BJ (cell line): Measurements from ENCODE around the gene DENND5B. TPM values are rescaled to one million over a fixed set of nuclear protein-coding genes. Genes with fewer than 3 reads are reported as not detected.

Experiments
- CTCF ChIA-PET: fragments of 350-600 bp; formaldehyde crosslinking; extraction: SDS; loops from one replicate; lab custom pipeline; 2021; ENCODE audit warnings: antibody characterized with exemption, inconsistent platforms; lab: Yijun Ruan, JAX
- POLR2A ChIA-PET: fragments of 300-600 bp; sonication (Branson Sonifier 250); formaldehyde crosslinking; extraction: SDS; loops from one replicate; lab custom pipeline; 2021; ENCODE audit warnings: antibody characterized with exemption; lab: Charles Lee
- DNase-seq: peaks from one replicate; pipeline ENCODE4 v3.0.0-alpha.2; 2011; ENCODE audit warnings: low read depth
- H3K27me3 ChIP-seq: 2 replicates; pipeline ENCODE4 v1.6.0; 2011; ENCODE audit warnings: low read length; ENCODE audit not compliant: control insufficient read depth, insufficient read depth
- H3K36me3 ChIP-seq: 2 replicates; pipeline ENCODE4 v1.5.1; 2011; ENCODE audit warnings: low read length; ENCODE audit not compliant: control insufficient read depth, insufficient read depth
- H3K4me3 ChIP-seq: 2 replicates; pipeline ENCODE4 v1.5.1; 2011; ENCODE audit warnings: low read depth, mild to moderate bottlenecking, control low read depth, low read length
- polyA plus RNA-seq: library from polyadenylated mRNA; depleted of rRNA; stranded (reverse); fragments of >200 nt; gene quantifications from 2 replicates; pipeline ENCODE4 v1.2.3, GENCODE V29; 2011
- TF ChIP-seq, protein P1 (sequence below): IDR thresholded peaks from 2 replicates; pipeline ENCODE4 v1.5.1; 2011; ENCODE audit warnings: low read depth, mild to moderate bottlenecking, control low read depth, inconsistent platforms, low read length, moderate library complexity; ENCODE audit not compliant: insufficient read depth

Gene DENND5B
- polyA plus RNA-seq, 1 experiment: 5.4 TPM

DNA sequence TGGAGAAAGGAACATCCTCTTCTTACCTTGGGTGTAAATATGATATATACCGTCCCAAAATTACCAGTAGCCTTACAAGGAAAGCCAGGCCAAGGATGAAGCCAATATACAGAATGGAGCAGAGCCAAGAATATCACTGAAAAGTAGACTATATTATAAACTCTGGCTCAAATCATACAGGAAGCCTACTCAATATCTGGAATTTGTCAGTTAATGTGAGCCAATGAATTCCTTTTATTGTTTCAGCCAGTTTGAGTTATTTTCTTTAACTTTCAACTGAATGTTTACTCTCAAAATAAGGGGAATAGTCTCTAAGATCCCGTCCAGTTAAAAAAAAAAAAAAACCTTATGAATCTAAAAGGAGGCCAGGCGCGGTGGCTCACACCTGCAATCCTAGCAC, 9.8 kb upstream of the DENND5B start:
- POLR2A ChIA-PET: no interaction called here
- H3K36me3 ChIP-seq: no peaks in the 10 kb centered on the region
- no peak for DNase-seq
- no peaks in the 10 kb centered on the region for H3K27me3 ChIP-seq
- CTCF ChIA-PET: no interaction called here
- no peak overlapping the region for H3K4me3 ChIP-seq
- TF ChIP-seq, protein P1, sequence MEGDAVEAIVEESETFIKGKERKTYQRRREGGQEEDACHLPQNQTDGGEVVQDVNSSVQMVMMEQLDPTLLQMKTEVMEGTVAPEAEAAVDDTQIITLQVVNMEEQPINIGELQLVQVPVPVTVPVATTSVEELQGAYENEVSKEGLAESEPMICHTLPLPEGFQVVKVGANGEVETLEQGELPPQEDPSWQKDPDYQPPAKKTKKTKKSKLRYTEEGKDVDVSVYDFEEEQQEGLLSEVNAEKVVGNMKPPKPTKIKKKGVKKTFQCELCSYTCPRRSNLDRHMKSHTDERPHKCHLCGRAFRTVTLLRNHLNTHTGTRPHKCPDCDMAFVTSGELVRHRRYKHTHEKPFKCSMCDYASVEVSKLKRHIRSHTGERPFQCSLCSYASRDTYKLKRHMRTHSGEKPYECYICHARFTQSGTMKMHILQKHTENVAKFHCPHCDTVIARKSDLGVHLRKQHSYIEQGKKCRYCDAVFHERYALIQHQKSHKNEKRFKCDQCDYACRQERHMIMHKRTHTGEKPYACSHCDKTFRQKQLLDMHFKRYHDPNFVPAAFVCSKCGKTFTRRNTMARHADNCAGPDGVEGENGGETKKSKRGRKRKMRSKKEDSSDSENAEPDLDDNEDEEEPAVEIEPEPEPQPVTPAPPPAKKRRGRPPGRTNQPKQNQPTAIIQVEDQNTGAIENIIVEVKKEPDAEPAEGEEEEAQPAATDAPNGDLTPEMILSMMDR: no peak

DNA sequence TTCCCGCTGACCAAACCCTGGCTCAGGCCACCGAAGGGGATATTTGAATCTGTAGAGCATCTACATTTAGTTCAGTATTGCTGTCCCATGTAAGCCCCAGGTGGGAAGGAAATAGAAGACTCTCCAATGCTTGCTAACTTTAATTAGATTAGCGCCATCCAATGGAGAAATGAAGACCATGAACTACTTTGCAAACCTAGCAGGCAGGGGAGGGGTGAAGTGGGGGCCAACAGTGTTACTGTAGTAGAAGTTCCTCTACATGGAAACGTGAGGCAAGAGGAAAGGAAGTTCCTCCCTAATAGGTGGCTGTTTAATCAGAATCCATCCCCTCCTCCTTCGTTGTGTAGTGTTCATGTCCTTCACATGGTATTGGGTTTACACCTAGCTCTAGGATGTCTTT, 9.3 kb upstream of the DENND5B start:
- no peak for DNase-seq
- TF ChIP-seq, protein P1: no peak
- no peaks in the 10 kb centered on the region for H3K36me3 ChIP-seq
- H3K4me3 ChIP-seq: no peak overlapping the region
- no peaks in the 10 kb centered on the region for H3K27me3 ChIP-seq
- ChIA-PET CTCF (no interaction called here), POLR2A (interaction anchor here (0.6 kb wide), 1 partner anchor 9 kb away, joined by 3 read pairs; the partner anchor contains the start of gene DENND5B)

DNA sequence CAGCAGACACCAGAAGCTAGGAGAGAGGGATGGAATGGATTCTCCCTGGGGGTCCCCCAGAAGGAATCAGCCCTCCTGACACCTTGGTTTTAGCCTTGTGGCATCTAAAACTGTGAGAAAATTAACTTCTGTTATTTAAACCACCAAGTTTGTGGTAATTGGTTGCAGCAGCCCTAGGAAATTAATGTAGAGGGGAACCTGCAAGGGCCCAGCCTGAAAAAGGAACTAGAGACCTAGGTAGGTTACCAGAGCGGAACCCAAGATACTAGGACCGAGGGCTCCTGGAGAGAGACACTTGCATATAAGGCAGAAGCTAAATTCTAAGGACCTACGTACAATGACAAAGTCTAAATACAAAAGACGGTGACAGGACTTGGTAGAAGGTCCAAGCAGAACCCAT, 8.1 kb upstream of the DENND5B start:
- no peak for DNase-seq
- H3K36me3 ChIP-seq: no peaks in the 10 kb centered on the region
- TF ChIP-seq, protein P1: no peak
- POLR2A ChIA-PET: no interaction called here
- H3K27me3 ChIP-seq: no peaks in the 10 kb centered on the region
- CTCF ChIA-PET: no interaction called here
- H3K4me3 ChIP-seq: no peak overlapping the region

DNA sequence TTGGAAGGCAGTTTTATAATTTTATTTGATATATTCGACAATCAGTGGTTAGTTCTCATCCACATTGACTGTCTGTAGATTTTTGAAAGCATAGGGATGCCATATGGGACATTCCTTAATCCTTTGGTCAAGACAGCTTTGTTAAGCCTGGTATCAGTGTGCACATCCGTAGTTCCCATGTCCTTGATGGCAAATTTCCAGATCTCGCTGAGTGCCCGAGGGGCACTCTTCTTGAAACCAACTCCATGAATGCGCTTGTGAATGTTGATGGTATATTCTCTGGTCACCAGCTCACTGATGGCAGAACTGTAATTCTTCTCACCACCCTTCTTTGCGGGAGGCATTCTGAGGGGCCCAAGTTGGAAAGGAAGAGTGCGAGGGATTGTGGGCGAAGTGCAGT, 6.1 kb upstream of the DENND5B start:
- no peaks in the 10 kb centered on the region for H3K36me3 ChIP-seq
- TF ChIP-seq, protein P1: no peak
- no peaks in the 10 kb centered on the region for H3K27me3 ChIP-seq
- ChIA-PET POLR2A (no interaction called here), CTCF (interaction anchor here (0.8 kb wide), 1 partner anchor 194 kb away, joined by 3 read pairs; no protein-coding TSS in a partner anchor)
- H3K4me3 ChIP-seq: no peak overlapping the region
- DNase-seq: no peak

DNA sequence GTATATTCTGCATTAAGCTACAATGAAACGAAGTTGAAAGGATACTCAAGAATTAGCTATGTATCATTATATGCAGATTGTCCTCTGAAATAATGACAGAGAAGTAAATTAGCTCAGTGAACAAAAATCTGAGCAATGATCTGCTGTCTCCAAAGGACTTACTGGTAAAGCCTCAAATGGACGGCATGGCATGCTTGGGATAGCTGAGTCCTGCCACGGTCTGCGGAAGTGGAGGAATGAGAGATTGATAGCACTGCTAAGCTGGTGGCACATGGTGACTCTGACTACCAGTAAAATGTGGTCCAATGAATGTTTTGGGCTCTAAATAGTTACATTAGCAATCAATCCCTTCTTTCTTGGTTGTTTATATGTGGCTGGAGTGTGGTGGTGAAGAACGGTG, 3.7 kb upstream of the DENND5B start:
- ChIA-PET POLR2A (no interaction called here), CTCF (interaction anchor here (0.6 to 1.1 kb wide), 2 partner anchors 43 to 171 kb away, joined by 3 to 4 read pairs; no protein-coding TSS in a partner anchor)
- no peaks in the 10 kb centered on the region for H3K27me3 ChIP-seq
- no peak for DNase-seq
- TF ChIP-seq, protein P1: no peak
- no peaks in the 10 kb centered on the region for H3K36me3 ChIP-seq
- H3K4me3 ChIP-seq: no peak overlapping the region
